ENCODE measurements around the gene MUC5B. TPM values are rescaled to one million over a fixed set of nuclear protein-coding genes. Genes with fewer than 3 reads are reported as not detected.
"Not testable (repeated sequence)": the region's sequence is repeated elsewhere in the genome, so short reads cannot be mapped to it uniquely, and the experiment has no call there.

Gene MUC5B
- total RNA-seq, 1 experiment from 2014 or later, result 2.1 TPM

DNA sequence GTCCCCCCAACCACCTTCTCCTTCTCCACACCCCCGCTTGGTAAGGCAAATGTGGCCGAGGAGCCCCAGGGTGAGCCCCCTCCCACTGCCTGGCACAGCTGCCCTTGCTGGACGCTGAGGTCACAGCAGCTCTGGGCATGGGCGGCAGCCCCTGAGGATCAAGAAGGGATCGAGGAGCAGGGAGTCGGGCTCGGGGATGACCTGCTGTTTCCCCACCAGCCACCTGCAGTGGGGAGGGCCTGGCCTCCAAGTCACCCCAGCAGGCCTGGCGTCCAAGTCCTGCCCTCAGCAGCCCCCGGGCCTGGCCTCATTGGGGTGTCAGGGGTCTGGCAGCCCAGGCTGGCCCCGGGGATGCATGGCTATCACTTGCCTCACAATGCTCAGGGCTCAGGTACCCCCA lies 41.4 kb upstream of the MUC5B start:
- ChIA-PET POLR2A (ENCODE audit: unreplicated experiment) (no interaction called here), CTCF (no interaction called here)
- DNase-seq, result no peak
- intact Hi-C loops (cut with micrococcal nuclease; ENCODE audit: unreplicated experiment), result no loop called here
- H3F3A ChIP-seq (ENCODE audit: insufficient read depth, low read depth), result no peaks in the 10 kb centered on the region
- no peaks in the 10 kb centered on the region for H3K79me2 ChIP-seq (ENCODE audit: low read depth)
- no TSS peak for BruUV-seq (replicated peaks)
- no peak overlapping the region for H3K4me3 ChIP-seq
- H3K27me3 ChIP-seq (ENCODE audit: insufficient read depth, low read depth), result peaks cover 11% of the 10 kb centered on the region; the same call in 1 of the 2 replicates
- no peaks in the 10 kb centered on the region for H3K36me3 ChIP-seq (ENCODE audit: low read depth)
- H2AFZ ChIP-seq, result no peak overlapping the region
- H3K4me1 ChIP-seq (replicated peaks; ENCODE audit: insufficient read depth), result no peaks in the 10 kb centered on the region
- H3K9me2 ChIP-seq (ENCODE audit: insufficient read depth), result no peaks in the 10 kb centered on the region
- H3K27ac ChIP-seq, result no peak overlapping the region
- H3K9me3 ChIP-seq (ENCODE audit: insufficient read depth, low read depth), result no peaks in the 10 kb centered on the region
- no peak overlapping the region for H3K4me2 ChIP-seq
- TF ChIP-seq, protein P1, sequence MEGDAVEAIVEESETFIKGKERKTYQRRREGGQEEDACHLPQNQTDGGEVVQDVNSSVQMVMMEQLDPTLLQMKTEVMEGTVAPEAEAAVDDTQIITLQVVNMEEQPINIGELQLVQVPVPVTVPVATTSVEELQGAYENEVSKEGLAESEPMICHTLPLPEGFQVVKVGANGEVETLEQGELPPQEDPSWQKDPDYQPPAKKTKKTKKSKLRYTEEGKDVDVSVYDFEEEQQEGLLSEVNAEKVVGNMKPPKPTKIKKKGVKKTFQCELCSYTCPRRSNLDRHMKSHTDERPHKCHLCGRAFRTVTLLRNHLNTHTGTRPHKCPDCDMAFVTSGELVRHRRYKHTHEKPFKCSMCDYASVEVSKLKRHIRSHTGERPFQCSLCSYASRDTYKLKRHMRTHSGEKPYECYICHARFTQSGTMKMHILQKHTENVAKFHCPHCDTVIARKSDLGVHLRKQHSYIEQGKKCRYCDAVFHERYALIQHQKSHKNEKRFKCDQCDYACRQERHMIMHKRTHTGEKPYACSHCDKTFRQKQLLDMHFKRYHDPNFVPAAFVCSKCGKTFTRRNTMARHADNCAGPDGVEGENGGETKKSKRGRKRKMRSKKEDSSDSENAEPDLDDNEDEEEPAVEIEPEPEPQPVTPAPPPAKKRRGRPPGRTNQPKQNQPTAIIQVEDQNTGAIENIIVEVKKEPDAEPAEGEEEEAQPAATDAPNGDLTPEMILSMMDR (conservative IDR thresholded peaks at IDR 0.05), result no peak
- no peak for TF ChIP-seq EZH2 (IDR thresholded peaks at IDR 0.05; ENCODE audit: low read depth)
- H4K20me1 ChIP-seq (ENCODE audit: insufficient read depth), result no peaks in the 10 kb centered on the region

DNA sequence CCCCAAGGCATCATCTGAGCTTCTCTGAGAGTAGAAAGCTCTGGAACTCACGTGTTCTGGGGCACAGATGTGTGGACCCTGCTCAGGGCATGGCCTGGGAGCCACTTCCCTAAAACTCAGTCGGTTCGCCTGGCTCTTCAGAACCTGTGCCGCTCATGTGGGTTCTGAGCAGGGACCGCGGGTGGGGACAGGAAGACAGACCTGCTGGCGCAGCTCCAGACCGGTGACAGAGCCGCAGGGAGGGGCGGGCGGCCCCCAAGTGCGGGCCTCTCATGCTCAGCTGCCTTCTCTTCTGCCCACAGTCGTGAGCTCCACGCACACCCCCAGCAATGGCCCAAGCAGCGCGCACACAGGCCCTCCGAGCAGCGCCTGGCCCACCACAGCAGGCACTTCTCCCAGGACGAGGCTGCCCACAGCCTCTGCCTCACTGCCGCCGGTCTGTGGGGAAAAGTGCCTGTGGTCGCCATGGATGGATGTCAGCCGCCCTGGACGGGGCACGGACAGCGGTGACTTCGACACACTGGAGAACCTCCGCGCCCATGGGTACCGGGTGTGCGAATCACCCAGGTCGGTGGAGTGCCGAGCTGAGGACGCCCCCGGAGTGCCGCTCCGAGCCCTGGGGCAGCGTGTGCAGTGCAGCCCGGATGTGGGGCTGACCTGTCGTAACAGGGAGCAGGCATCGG lies 40.9 kb upstream of the MUC5B start:
- H3K36me3 ChIP-seq (ENCODE audit: low read depth), result no peaks in the 10 kb centered on the region
- no peaks in the 10 kb centered on the region for H3K4me1 ChIP-seq (replicated peaks; ENCODE audit: insufficient read depth)
- peaks cover 16% of the 10 kb centered on the region; the same call in 1 of the 2 replicates for H3K27me3 ChIP-seq (ENCODE audit: insufficient read depth, low read depth)
- H4K20me1 ChIP-seq (ENCODE audit: insufficient read depth), result no peaks in the 10 kb centered on the region
- TF ChIP-seq, protein P1 (conservative IDR thresholded peaks at IDR 0.05), result no peak
- TF ChIP-seq EZH2 (IDR thresholded peaks at IDR 0.05; ENCODE audit: low read depth), result no peak
- no peak overlapping the region for H3K27ac ChIP-seq
- H3K9me3 ChIP-seq (ENCODE audit: insufficient read depth, low read depth), result no peaks in the 10 kb centered on the region
- no peaks in the 10 kb centered on the region for H3K79me2 ChIP-seq (ENCODE audit: low read depth)
- ChIA-PET POLR2A (ENCODE audit: unreplicated experiment) (no interaction called here), CTCF (no interaction called here)
- no peaks in the 10 kb centered on the region for H3F3A ChIP-seq (ENCODE audit: insufficient read depth, low read depth)
- no TSS peak for BruUV-seq (replicated peaks)
- no peaks in the 10 kb centered on the region for H3K9me2 ChIP-seq (ENCODE audit: insufficient read depth)
- no peak overlapping the region for H2AFZ ChIP-seq
- intact Hi-C loops (cut with micrococcal nuclease; ENCODE audit: unreplicated experiment), result no loop called here
- no peak overlapping the region for H3K4me2 ChIP-seq
- no peak overlapping the region for H3K4me3 ChIP-seq
- DNase-seq, result no peak

DNA sequence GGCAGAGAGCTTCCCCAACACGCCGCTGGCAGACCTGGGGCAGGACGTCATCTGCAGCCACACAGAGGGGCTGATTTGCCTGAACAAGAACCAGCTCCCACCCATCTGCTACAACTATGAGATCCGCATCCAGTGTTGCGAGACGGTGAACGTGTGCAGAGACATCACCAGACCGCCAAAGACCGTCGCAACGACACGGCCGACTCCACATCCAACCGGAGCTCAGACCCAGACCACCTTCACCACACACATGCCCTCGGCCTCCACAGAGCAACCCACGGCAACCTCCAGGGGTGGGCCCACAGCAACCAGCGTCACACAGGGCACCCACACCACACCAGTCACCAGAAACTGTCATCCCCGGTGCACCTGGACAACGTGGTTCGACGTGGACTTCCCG lies 38.7 kb upstream of the MUC5B start:
- H3K27me3 ChIP-seq (ENCODE audit: insufficient read depth, low read depth), result peaks cover 19% of the 10 kb centered on the region
- POLR2A ChIA-PET (ENCODE audit: unreplicated experiment); H3K9me3 ChIP-seq (ENCODE audit: insufficient read depth, low read depth); H4K20me1 ChIP-seq (ENCODE audit: insufficient read depth); H3K4me1 ChIP-seq (replicated peaks; ENCODE audit: insufficient read depth); intact Hi-C loops (cut with micrococcal nuclease; ENCODE audit: unreplicated experiment); H3K36me3 ChIP-seq (ENCODE audit: low read depth); BruUV-seq (replicated peaks); H3F3A ChIP-seq (ENCODE audit: insufficient read depth, low read depth); CTCF ChIA-PET; H3K4me3 ChIP-seq; H3K27ac ChIP-seq; H2AFZ ChIP-seq; DNase-seq; H3K79me2 ChIP-seq (ENCODE audit: low read depth); H3K4me2 ChIP-seq; H3K9me2 ChIP-seq (ENCODE audit: insufficient read depth): not testable (repeated sequence)

DNA sequence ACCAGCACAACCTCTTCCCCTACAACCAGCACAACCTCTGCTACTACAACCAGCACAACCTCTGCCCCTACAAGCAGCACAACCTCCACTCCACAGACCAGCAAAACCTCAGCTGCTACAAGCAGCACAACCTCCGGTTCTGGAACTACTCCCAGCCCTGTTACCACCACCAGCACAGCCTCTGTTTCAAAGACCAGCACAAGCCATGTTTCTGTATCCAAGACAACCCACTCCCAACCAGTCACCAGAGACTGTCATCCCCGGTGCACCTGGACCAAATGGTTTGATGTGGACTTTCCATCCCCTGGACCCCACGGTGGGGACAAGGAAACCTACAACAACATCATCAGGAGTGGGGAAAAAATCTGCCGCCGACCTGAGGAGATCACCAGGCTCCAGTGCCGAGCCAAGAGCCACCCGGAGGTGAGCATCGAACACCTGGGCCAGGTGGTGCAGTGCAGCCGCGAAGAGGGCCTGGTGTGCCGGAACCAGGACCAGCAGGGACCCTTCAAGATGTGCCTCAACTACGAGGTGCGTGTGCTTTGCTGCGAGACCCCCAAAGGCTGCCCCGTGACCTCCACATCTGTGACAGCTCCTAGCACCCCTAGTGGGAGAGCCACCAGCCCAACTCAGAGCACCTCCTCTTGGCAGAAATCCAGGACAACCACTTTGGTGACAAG lies 34.3 kb upstream of the MUC5B start:
- intact Hi-C loops (cut with micrococcal nuclease; ENCODE audit: unreplicated experiment); POLR2A ChIA-PET (ENCODE audit: unreplicated experiment); H3K9me3 ChIP-seq (ENCODE audit: insufficient read depth, low read depth); H3K27ac ChIP-seq; H3K4me1 ChIP-seq (replicated peaks; ENCODE audit: insufficient read depth); H3K79me2 ChIP-seq (ENCODE audit: low read depth); CTCF ChIA-PET; H3F3A ChIP-seq (ENCODE audit: insufficient read depth, low read depth); H3K4me2 ChIP-seq; H3K4me3 ChIP-seq; H2AFZ ChIP-seq; H3K36me3 ChIP-seq (ENCODE audit: low read depth); H4K20me1 ChIP-seq (ENCODE audit: insufficient read depth); BruUV-seq (replicated peaks); H3K9me2 ChIP-seq (ENCODE audit: insufficient read depth); DNase-seq: not testable (repeated sequence)
- peaks cover 21% of the 10 kb centered on the region for H3K27me3 ChIP-seq (ENCODE audit: insufficient read depth, low read depth)

DNA sequence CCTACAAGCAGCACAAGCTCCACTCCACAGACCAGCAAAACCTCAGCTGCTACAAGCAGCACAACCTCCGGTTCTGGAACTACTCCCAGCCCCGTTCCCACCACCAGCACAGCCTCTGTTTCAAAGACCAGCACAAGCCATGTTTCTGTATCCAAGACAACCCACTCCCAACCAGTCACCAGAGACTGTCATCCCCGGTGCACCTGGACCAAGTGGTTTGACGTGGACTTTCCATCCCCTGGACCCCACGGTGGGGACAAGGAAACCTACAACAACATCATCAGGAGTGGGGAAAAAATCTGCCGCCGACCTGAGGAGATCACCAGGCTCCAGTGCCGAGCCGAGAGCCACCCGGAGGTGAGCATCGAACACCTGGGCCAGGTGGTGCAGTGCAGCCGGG lies 33.0 kb upstream of the MUC5B start:
- BruUV-seq (replicated peaks); H3K4me1 ChIP-seq (replicated peaks; ENCODE audit: insufficient read depth); DNase-seq; H3K27ac ChIP-seq; H4K20me1 ChIP-seq (ENCODE audit: insufficient read depth); CTCF ChIA-PET; H3K79me2 ChIP-seq (ENCODE audit: low read depth); H3K9me2 ChIP-seq (ENCODE audit: insufficient read depth); intact Hi-C loops (cut with micrococcal nuclease; ENCODE audit: unreplicated experiment); H3K36me3 ChIP-seq (ENCODE audit: low read depth); H3K4me2 ChIP-seq; H2AFZ ChIP-seq; H3F3A ChIP-seq (ENCODE audit: insufficient read depth, low read depth); POLR2A ChIA-PET (ENCODE audit: unreplicated experiment); H3K4me3 ChIP-seq; H3K9me3 ChIP-seq (ENCODE audit: insufficient read depth, low read depth): not testable (repeated sequence)
- peaks cover 21% of the 10 kb centered on the region for H3K27me3 ChIP-seq (ENCODE audit: insufficient read depth, low read depth)

Measured in PC-9 (cell line).